HEK293 (cell line): ENCODE results near the gene TBL1XR1.

ENCODE experiments used
- CTCF ChIA-PET: fragments of 350-600 bp; formaldehyde crosslinking; extraction: SDS; loops from one replicate; lab custom pipeline; 2021; ENCODE audit warnings: antibody characterized with exemption; lab: Yijun Ruan, JAX
- POLR2A ChIA-PET: fragments of 300-600 bp; formaldehyde crosslinking; extraction: SDS; loops from one replicate; lab custom pipeline; 2020; ENCODE audit warnings: antibody characterized with exemption, inconsistent platforms; lab: Yijun Ruan, JAX
- H3K27ac ChIP-seq: fragments of 200-500 bp; sonication (Bioruptor generic); 2 replicates; pipeline ENCODE4 v1.5.1; 2014; ENCODE audit warnings: low read depth, low read length, control low read depth, inconsistent platforms; ENCODE audit errors: extremely low read depth
- H3K36me3 ChIP-seq, 2 experiments: fragments of 200-500 bp in 1 of 2; sonication (Bioruptor generic) in 1 of 2; 1 replicate in 1 of 2; 2 replicates in 1 of 2; pipeline ENCODE4 v1.5.1; 2014 to 2017; ENCODE audit warnings: inconsistent platforms in 2 of 2, low read length in 2 of 2; ENCODE audit not compliant: control insufficient read depth in 2 of 2, insufficient read depth in 1 of 2
- H3K4me1 ChIP-seq: fragments of 200-500 bp; sonication (Bioruptor generic); 2 replicates; pipeline ENCODE4 v1.5.1; 2014; ENCODE audit warnings: mild to moderate bottlenecking, low read length, inconsistent platforms; ENCODE audit not compliant: control insufficient read depth, insufficient read depth
- H3K4me3 ChIP-seq: 2 replicates; pipeline ENCODE4 v1.5.1; 2011; ENCODE audit warnings: low read depth, mild to moderate bottlenecking, control low read depth, low read length, moderate library complexity
- H3K9me3 ChIP-seq: fragments of 200-500 bp; sonication (Bioruptor generic); 2 replicates; pipeline ENCODE4 v1.5.1; 2014; ENCODE audit warnings: low read depth, low read length, inconsistent platforms; ENCODE audit not compliant: control insufficient read depth, insufficient read depth
- GLIS1 ChIP-seq: fragments of 450-650 bp; formaldehyde crosslinking; IDR thresholded peaks from 2 replicates; pipeline ENCODE4 v1.5.1; 2016; ENCODE audit warnings: missing biosample characterization, missing genetic modification characterization
- KLF1 ChIP-seq: fragments of 450-650 bp; formaldehyde crosslinking; IDR thresholded peaks from 2 replicates; pipeline ENCODE4 v1.5.1; 2016; ENCODE audit warnings: missing biosample characterization, missing genetic modification characterization
- OSR2 ChIP-seq: fragments of 450-650 bp; formaldehyde crosslinking; IDR thresholded peaks from 2 replicates; pipeline ENCODE4 v1.5.1; 2016; ENCODE audit warnings: missing biosample characterization, missing genetic modification characterization
- SP3 ChIP-seq: fragments of 450-650 bp; formaldehyde crosslinking; IDR thresholded peaks from 2 replicates; pipeline ENCODE4 v1.5.1; 2016; ENCODE audit warnings: missing biosample characterization, missing genetic modification characterization
- TCF7L2 ChIP-seq: IDR thresholded peaks from 2 replicates; pipeline ENCODE4 v1.6.1; 2011; ENCODE audit warnings: low read depth, mild to moderate bottlenecking, inconsistent platforms, low read length, moderate library complexity, borderline replicate concordance
- ZBTB8A ChIP-seq: fragments of 450-650 bp; formaldehyde crosslinking; IDR thresholded peaks from 2 replicates; pipeline ENCODE4 v1.5.1; 2016; ENCODE audit warnings: missing biosample characterization, missing genetic modification characterization
- ZNF114 ChIP-seq: fragments of 450-650 bp; formaldehyde crosslinking; IDR thresholded peaks from 2 replicates; pipeline ENCODE4 v1.5.0; 2017; ENCODE audit warnings: missing biosample characterization, missing genetic modification characterization
- ZNF132 ChIP-seq: fragments of 450-650 bp; formaldehyde crosslinking; IDR thresholded peaks from 2 replicates; pipeline ENCODE4 v1.5.1; 2017; ENCODE audit warnings: missing biosample characterization, missing genetic modification characterization, borderline replicate concordance
- ZNF133 ChIP-seq: fragments of 450-650 bp; formaldehyde crosslinking; IDR thresholded peaks from 2 replicates; pipeline ENCODE4 v1.5.1; 2016; ENCODE audit warnings: missing biosample characterization, missing genetic modification characterization
- ZNF350 ChIP-seq: fragments of 450-650 bp; formaldehyde crosslinking; IDR thresholded peaks from 2 replicates; pipeline ENCODE4 v1.5.0; 2017; ENCODE audit warnings: missing biosample characterization, mild to moderate bottlenecking, missing genetic modification characterization
- ZNF48 ChIP-seq: fragments of 450-650 bp; formaldehyde crosslinking; IDR thresholded peaks from 2 replicates; pipeline ENCODE4 v1.5.1; 2016; ENCODE audit warnings: missing biosample characterization, missing genetic modification characterization
- ZNF544 ChIP-seq: fragments of 450-650 bp; formaldehyde crosslinking; IDR thresholded peaks from 2 replicates; pipeline ENCODE4 v1.5.0; 2017; ENCODE audit warnings: missing biosample characterization, missing genetic modification characterization
- ZNF549 ChIP-seq: fragments of 450-650 bp; IDR thresholded peaks from 2 replicates; pipeline ENCODE4 v1.5.1; 2018; ENCODE audit warnings: missing biosample characterization, missing genetic modification characterization, mild to moderate bottlenecking, inconsistent platforms, moderate library complexity
- ZNF560 ChIP-seq: fragments of 450-650 bp; formaldehyde crosslinking; IDR thresholded peaks from 2 replicates; pipeline ENCODE4 v1.5.1; 2017; ENCODE audit warnings: missing biosample characterization, missing genetic modification characterization, borderline replicate concordance
- ZNF677 ChIP-seq: fragments of 450-650 bp; IDR thresholded peaks from 2 replicates; pipeline ENCODE4 v1.5.0; 2018; ENCODE audit warnings: missing biosample characterization, mild to moderate bottlenecking, missing genetic modification characterization, moderate library complexity
- ZNF701 ChIP-seq: fragments of 450-650 bp; formaldehyde crosslinking; IDR thresholded peaks from 2 replicates; pipeline ENCODE4 v1.5.1; 2016; ENCODE audit warnings: missing biosample characterization, missing genetic modification characterization
- ZSCAN23 ChIP-seq: fragments of 450-650 bp; formaldehyde crosslinking; IDR thresholded peaks from 2 replicates; pipeline ENCODE4 v1.5.1; 2016; ENCODE audit warnings: missing biosample characterization, missing genetic modification characterization
- TF ChIP-seq, protein P1 (sequence below): fragments of 450-650 bp; formaldehyde crosslinking; IDR thresholded peaks from 2 replicates; pipeline ENCODE4 v1.5.1; 2016; ENCODE audit warnings: missing biosample characterization, missing genetic modification characterization
- TF ChIP-seq, protein P2 (sequence below): fragments of 450-650 bp; formaldehyde crosslinking; IDR thresholded peaks from 2 replicates; pipeline ENCODE4 v1.5.1; 2017; ENCODE audit warnings: missing biosample characterization, mild to moderate bottlenecking, missing genetic modification characterization, moderate library complexity
- TF ChIP-seq, protein P3 (sequence below): fragments of 450-650 bp; formaldehyde crosslinking; IDR thresholded peaks from 2 replicates; pipeline ENCODE4 v1.5.1; 2017; ENCODE audit warnings: missing biosample characterization, missing genetic modification characterization
- TF ChIP-seq, protein P4 (sequence below): fragments of 450-650 bp; formaldehyde crosslinking; IDR thresholded peaks from 2 replicates; pipeline ENCODE4 v1.5.1; 2016; ENCODE audit warnings: missing biosample characterization, missing genetic modification characterization, borderline replicate concordance

Gene TBL1XR1

DNA sequence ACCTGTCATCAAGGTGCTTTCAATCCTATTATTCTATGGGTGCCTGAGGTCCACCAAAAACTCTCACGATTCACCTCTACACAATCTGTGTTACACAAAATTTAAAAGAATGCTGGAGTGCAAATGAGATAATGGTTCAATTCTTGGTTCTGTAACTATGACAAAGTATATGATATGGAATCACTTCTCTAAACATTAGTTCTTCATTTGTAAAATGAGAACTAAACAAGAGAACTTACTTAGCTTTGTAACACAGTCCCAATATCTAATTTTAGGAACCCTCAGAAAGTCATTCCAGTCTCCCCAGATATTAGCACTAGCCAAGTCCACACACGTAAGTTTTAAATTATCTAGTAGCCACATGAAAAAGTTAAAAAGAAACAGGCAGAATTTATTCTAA lies 111.5 kb downstream of the TBL1XR1 start:
- ChIA-PET CTCF (no interaction called here), POLR2A (no interaction called here)
- Histone ChIP-seq H3K4me3 (no peak overlapping the region), H3K9me3 (no peaks in the 10 kb centered on the region), H3K4me1 (no peaks in the 10 kb centered on the region; the same call in 1 of the 2 replicates), H3K36me3 (no peaks in the 10 kb centered on the region), H3K27ac (no peak overlapping the region)
- TF ChIP-seq KLF1 (tag by site-specific recombination) = no peak
- TF ChIP-seq ZNF560 (tag by site-specific recombination) = no peak
- TF ChIP-seq ZSCAN23 (tag by site-specific recombination) = no peak
- TF ChIP-seq, protein P1, sequence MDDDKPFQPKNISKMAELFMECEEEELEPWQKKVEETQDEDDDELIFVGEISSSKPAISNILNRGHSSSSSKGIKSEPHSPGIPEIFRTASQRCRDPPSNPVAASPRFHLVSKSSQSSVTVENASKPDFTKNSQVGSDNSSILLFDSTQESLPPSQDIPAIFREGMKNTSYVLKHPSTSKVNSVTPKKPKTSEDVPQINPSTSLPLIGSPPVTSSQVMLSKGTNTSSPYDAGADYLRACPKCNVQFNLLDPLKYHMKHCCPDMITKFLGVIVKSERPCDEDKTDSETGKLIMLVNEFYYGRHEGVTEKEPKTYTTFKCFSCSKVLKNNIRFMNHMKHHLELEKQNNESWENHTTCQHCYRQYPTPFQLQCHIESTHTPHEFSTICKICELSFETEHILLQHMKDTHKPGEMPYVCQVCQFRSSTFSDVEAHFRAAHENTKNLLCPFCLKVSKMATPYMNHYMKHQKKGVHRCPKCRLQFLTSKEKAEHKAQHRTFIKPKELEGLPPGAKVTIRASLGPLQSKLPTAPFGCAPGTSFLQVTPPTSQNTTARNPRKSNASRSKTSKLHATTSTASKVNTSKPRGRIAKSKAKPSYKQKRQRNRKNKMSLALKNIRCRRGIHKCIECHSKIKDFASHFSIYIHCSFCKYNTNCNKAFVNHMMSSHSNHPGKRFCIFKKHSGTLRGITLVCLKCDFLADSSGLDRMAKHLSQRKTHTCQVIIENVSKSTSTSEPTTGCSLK (tag by site-specific recombination) = no peak
- TF ChIP-seq, protein P2, sequence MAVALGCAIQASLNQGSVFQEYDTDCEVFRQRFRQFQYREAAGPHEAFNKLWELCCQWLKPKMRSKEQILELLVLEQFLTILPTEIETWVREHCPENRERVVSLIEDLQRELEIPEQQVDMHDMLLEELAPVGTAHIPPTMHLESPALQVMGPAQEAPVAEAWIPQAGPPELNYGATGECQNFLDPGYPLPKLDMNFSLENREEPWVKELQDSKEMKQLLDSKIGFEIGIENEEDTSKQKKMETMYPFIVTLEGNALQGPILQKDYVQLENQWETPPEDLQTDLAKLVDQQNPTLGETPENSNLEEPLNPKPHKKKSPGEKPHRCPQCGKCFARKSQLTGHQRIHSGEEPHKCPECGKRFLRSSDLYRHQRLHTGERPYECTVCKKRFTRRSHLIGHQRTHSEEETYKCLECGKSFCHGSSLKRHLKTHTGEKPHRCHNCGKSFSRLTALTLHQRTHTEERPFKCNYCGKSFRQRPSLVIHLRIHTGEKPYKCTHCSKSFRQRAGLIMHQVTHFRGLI (tag by site-specific recombination) = no peak
- TF ChIP-seq ZNF701 = no peak

DNA sequence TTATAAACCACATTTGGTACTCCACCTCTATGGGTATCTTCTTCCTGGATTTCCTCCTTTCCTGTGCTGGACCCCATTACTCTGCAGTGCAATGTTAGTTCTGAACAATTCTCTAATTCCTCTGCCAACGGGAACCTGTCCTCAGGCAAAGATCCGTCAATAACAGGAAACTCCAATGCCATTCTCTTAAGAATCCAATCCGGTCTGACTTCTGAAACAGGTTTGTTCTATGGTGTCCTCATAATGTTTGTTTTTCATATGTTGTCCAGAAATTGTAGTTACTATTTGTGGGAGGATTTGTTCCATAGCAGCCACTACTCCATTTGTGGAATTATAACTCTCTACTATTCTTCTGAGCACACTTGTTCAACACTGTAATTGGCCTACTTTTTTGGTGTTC lies 112.7 kb downstream of the TBL1XR1 start:
- CTCF ChIA-PET = no interaction called here
- Histone ChIP-seq H3K9me3 (no peaks in the 10 kb centered on the region), H3K4me3 (no peak overlapping the region), H3K27ac (no peak overlapping the region), H3K4me1 (no peaks in the 10 kb centered on the region; the same call in 1 of the 2 replicates), H3K36me3 (no peaks in the 10 kb centered on the region)
- POLR2A ChIA-PET = no interaction called here
- TF ChIP-seq ZNF350 (no peak), ZNF132 (tag by site-specific recombination) (no peak), SP3 (tag by site-specific recombination) (no peak), OSR2 (tag by site-specific recombination) (no peak), ZNF544 (no peak), TCF7L2 (no peak), ZNF133 (tag by site-specific recombination) (no peak), GLIS1 (tag by site-specific recombination) (no peak), ZNF677 (no peak), ZBTB8A (no peak), ZNF48 (tag by site-specific recombination) (no peak), ZNF114 (no peak)
- TF ChIP-seq, protein P3, sequence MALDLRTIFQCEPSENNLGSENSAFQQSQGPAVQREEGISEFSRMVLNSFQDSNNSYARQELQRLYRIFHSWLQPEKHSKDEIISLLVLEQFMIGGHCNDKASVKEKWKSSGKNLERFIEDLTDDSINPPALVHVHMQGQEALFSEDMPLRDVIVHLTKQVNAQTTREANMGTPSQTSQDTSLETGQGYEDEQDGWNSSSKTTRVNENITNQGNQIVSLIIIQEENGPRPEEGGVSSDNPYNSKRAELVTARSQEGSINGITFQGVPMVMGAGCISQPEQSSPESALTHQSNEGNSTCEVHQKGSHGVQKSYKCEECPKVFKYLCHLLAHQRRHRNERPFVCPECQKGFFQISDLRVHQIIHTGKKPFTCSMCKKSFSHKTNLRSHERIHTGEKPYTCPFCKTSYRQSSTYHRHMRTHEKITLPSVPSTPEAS (tag by site-specific recombination) = no peak

DNA sequence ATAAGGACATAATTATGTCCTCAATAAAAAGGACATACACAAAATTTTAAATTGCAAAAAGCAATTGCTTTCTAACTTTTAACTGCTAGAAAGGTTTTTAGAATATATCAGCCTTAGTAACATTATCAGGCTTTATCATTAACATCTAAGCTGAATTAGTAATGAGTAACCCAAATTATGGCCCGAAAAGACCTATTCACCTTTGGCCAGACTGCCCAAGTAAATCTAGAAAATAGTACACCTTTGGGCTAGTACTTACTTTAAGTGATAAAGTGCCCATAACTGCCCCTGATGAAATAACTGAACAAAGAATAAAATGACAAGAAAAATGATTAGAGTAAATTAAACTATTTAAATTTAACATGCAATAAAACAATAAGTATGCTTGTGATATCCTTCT lies 117.2 kb downstream of the TBL1XR1 start:
- Histone ChIP-seq H3K27ac (no peak overlapping the region), H3K4me1 (no peaks in the 10 kb centered on the region), H3K4me3 (no peak overlapping the region), H3K36me3 (no peaks in the 10 kb centered on the region), H3K9me3 (no peaks in the 10 kb centered on the region)
- ChIA-PET POLR2A (no interaction called here), CTCF (no interaction called here)
- no peak for TF ChIP-seq ZNF549 (tag by site-specific recombination)
- TF ChIP-seq, protein P4, sequence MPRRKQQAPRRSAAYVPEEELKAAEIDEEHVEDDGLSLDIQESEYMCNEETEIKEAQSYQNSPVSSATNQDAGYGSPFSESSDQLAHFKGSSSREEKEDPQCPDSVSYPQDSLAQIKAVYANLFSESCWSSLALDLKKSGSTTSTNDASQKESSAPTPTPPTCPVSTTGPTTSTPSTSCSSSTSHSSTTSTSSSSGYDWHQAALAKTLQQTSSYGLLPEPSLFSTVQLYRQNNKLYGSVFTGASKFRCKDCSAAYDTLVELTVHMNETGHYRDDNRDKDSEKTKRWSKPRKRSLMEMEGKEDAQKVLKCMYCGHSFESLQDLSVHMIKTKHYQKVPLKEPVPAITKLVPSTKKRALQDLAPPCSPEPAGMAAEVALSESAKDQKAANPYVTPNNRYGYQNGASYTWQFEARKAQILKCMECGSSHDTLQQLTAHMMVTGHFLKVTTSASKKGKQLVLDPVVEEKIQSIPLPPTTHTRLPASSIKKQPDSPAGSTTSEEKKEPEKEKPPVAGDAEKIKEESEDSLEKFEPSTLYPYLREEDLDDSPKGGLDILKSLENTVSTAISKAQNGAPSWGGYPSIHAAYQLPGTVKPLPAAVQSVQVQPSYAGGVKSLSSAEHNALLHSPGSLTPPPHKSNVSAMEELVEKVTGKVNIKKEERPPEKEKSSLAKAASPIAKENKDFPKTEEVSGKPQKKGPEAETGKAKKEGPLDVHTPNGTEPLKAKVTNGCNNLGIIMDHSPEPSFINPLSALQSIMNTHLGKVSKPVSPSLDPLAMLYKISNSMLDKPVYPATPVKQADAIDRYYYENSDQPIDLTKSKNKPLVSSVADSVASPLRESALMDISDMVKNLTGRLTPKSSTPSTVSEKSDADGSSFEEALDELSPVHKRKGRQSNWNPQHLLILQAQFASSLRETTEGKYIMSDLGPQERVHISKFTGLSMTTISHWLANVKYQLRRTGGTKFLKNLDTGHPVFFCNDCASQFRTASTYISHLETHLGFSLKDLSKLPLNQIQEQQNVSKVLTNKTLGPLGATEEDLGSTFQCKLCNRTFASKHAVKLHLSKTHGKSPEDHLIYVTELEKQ (tag by site-specific recombination) = no peak
